Measurements from ENCODE around the gene OR4E2.
"Not testable (repeated sequence)": the region's sequence is repeated elsewhere in the genome, so short reads cannot be mapped to it uniquely, and the experiment has no call there.

OR4E2 gene

GRCh38 chr14:21698538-21698937 lies 44.9 kb downstream of the OR4E2 start:
- DNase-seq: not testable (repeated sequence)

DNA sequence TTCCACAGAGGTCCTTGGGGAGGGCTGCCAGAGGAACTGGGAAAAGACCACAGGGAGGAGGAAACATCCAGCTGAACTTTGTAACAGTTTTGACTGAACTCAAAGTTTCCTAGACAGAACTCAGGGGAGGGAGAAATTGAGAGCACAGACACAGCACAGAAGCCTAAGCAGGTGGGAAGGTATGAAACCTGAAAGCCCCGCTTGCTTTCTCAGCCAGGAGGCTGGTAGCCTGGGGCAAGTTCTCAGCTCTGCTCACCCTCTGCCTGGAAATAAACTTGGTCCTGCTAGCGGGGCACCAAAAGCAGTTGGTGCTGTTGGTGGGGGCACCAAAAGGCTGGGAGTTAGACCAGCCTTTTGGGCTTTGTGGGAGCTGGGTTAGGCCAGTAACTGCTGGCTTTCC lies 45.9 kb downstream of the OR4E2 start:
- no peak for DNase-seq

- no peak for DNase-seq
Measured at GRCh38 chr14:21702316-21702715, 48.7 kb downstream of the OR4E2 start.

DNA sequence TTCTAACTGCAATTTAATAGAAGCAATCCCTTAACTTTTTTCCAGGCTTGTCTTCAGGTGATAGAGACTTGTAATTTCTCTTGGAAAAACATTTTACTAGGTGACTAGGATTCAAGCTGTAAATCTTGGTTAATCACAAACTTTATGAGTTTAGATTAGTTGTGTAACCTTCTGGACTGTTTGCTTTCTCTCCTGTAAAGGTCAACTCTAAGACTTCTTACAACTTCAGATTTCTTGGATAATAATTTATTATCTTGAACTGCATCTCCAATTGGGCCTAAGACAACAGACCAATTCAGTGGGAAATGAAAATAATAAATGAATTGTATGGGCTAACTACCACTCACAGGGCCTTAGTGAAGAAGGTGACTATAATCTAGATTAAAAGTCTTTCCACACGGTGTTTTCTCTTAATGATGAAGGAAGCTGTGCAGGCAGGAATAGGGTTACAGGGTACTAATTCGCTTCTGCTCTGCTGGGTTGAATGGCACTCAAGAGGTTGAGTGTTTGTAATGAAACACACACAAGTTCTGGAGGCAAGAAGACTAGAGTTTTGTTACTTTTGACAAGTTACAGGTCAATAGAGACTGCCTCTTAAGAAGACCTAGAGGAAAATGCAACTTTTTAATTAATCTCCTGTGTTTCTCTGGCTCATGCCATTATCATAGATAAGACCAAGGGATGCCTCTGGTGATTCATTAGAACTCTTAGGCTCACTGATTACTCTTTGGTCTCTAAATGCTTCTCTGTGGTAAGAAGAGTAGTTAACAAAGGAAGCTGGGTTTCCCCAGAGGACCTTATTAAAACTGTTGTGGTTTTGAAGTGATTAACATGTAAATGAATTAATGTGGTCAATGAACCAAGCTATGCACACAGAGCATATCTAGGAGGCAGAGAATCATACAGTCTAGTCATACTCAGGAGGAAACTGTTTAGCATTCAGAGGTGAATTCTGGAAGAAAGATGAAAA lies 50.0 kb downstream of the OR4E2 start:
- DNase-seq: no peak

- no peak for DNase-seq
Measured at GRCh38 chr14:21704338-21704737, 50.7 kb downstream of the OR4E2 start.

- DNase-seq: peak in 1 of 2 experiments; percentile 36
Measured at GRCh38 chr14:21711360-21711961, 57.8 kb downstream of the OR4E2 start.

DNA sequence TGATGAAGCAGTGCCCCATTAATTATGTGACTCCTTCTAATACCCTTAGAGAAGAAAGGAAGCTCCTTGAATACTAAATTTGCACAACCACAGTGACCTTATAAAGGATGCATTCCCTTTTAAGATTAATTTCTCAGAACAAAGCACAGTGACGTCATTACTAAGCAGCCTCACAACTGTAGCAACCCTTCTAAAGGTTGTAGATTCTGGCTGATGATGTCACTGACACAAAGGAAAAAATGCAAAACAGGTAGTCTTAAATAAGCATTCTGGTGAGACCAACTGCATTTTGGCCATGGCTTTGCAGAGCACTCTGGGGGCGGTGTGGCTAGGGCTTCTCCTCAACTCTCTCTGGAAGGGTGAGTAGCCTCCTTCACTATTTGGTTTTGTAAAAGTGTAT lies 58.4 kb downstream of the OR4E2 start:
- no peak for DNase-seq

DNA sequence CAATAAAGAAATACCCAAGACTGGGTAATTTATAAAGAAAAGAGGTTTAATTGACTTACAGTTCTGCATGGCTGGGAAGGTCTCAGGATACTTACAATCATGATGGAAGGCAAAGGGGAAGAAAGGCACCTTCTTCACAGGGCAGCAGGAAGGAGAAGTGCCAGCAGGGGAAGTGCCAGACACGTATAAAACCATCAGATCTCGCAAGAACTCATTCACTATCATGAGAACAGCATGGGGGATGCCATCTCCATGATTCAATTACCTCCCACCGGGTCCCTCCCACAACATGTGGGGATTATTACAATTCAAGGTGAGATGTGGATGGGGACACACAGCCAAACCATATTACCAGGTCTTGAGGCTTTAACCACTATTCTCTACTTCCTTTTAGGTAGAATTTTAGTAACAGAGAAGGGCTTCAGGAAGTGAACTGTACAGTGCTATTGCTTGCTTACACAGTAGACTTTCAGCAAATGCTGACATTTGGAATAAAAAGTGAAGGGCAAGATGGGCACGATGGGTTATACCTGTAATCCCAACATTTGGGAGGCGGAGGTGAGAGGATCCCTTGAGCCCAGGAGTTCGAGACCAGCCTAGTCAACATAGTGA lies 60.8 kb downstream of the OR4E2 start:
- no peak for DNase-seq
